Stimulated activated naive CD4-positive, alpha-beta T cell (primary cell): Measurements from ENCODE around the gene ATF4.

ENCODE experiments used
- DNase-seq, 6 experiments: peaks; one replicate each; lab custom pipeline; 2025; lab: John Stamatoyannopoulos, UW

The ATF4 gene

DNA sequence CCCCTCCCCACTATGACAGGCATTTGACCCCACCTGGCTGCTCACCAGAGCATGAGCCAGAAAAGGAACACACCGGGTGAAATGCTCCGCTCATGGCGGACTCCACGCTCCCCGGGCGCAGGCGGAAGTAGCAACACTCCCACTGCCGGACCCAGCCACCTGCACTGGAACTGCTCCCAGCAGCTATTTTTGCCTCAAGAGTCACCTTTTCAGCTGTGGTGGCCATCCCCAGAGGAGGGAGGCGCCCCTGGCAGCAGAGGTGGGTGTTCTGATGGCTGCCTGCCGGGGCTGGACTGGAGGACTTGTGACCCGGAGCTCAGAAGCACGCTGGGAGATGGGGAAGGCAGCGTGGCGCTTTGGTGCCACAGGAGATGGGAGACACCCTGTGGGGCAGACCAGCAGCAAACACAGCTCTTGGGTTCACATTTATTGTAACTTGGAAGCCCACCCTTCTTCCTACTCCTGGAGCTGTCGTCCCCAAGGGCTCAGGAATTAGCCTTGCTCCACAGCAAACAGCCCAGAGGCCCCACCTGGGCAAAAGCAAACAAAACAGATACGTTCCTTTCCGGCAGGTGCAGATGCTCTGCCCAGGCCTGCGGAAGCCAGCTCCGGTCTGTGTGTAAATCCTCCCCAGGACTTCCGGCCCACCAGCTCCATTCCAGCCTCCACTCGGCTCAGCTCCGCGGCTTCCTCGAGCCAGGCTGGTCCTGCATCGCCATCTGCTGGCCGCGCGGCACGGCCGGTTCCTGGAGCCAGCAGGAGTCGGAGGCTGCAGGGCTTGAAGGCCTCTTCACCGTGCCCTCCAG is 8.5 kb downstream of the ATF4 start:
- DNase-seq = peak; percentile 83 to 92 (median 88)

DNA sequence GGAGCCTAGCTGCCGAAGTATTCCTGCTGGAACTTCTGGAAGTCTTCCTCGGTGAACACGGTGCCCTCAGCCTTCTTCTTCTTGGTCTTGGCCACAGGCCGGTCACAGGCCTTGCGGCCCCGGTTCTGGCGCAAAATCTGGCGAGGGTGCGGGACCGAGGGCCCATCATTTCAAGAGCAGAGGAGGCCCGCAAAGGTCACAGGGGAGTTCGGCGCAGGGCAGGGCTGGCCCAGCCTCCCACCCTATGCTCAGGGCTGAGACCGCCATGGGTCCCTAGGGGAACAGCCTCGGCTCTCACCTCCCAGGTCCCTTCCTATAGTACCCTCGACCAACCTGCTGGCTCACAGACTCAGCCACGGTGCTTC is 9.1 kb downstream of the ATF4 start:
- no peak for DNase-seq

DNA sequence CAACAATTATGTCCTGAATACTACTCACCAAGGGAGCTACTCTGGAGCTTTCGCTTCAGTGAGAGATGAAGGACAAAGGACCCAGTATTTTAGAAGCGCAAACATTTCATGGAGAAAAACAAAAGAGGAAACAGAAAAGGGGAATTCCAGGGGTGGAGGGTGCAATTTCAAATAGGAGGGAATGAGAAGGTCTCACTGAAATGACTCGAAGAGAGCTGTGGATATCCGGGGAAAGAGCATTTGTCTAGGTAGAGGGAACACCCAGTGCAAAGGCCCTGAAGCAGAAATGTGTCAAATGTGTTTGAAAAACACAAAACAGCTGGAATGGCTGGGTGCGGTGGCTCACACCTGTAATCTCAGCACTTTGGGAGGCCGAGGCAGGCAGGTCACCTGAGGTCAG is 9.8 kb downstream of the ATF4 start:
- DNase-seq = no peak

DNA sequence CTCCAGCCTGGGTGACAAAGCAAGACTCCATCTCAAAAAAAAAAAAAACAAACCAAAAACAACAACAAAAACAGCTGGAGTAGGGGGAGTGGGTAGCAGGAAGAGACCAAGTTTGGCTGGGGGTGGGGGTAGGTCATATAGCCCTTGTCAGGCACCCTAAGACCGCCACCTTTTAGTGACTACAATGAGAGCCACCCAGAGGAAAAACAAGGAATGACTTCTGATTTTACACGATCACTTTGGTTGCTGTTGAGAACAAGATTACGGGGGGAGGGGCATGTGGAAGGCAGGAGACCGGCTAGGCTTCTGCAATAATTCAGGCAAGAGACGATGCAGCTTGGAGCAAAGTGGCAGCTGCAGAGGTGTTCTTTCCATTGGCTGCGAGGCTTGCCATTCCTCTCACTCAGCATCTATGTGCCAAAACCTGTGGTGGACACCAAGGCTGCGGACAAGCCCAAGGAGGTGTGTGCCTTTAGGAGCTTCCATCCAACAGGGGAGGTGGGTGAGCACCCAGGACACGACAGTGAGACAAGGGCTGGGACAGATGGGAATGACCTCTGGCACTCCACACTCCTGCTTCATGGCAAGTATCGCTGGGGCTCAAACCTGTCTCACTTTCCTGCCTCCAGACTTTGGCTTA is 10.4 kb downstream of the ATF4 start:
- DNase-seq = peak in 4 of 6 experiments; percentile 11 to 30 (median 20)

DNA sequence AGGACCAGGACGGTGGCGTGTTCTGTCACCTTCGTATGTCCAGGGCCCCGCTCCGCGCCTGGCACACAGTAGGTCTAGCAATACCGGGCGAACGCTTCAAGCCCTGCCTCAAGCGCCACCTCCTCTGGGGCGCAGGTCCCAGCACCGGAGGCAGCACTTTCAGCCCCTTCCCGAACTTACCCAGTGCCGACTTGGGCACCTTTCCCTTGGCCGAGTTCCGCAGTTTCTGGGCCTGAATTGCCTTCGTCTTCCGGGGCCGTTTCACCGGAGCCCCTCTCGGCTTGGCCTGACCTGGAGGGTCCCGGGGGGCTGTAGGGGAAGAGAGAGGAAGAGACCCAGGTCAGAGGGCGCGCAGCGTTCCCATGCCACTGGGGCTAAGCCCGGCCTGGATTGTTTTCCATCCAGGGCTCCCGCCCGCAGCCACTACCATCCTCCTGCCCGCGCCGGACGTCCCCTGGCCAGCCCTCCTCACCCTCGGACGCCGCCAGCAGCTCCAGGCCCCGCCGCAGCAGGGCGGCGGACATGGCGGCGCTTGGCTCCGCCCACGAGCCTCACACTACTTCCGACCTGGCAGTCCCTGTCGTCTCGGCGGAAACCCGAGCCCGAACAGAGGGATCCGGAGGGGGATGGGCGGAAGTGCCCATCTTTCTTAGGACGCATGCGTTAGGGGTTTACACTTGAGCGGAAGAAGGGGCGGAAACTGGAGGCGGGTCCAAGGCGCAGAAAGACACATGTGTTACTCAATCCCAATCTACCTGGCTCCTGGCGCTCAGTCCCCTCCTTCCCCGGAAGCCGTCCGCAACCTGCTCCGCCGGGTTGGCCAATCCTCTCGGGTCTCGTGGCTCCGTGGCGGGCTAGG is 12.1 kb downstream of the ATF4 start, which contains the start of gene RPS19BP1:
Gene RPS19BP1, minus strand, starts transcription at position 534 of the 859 bp plus-strand sequence. Its CDS starts 10 bp downstream, at position 524.
- peak; percentile 95 to 100 (median 99) for DNase-seq

DNA sequence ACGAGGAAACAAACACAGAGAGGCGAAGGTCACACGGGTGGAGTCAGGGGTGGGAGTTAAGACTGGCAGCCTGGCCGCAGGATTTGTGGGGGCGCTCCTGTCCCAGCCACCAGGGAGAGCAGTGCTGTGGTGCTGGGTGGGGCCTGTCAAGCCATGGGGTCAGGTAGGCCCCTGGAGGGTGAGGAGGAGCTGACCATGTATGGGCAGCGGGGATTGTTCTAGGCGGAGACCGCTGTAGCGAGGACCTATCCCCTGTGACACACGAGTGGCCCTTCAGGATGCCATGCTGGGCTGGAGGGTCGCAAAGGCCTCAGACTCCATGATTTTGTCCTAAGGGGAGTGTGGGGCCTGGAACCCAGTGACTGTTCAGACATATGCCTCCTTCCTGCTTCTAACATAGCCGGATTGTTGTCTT is 13.7 kb downstream of the ATF4 start:
- DNase-seq = no peak

- peak; percentile 55 to 82 (median 72) for DNase-seq
These were observed 14.4 kb downstream of the ATF4 start for GRCh38 chr22:39534591-39535356.

GRCh38 chr22:39535357-39535725 is 15.0 kb downstream of the ATF4 start:
- no peak for DNase-seq

- no peak for DNase-seq
These were observed 15.6 kb downstream of the ATF4 start for GRCh38 chr22:39535831-39536449.

- DNase-seq = no peak
These were observed 16.3 kb downstream of the ATF4 start for GRCh38 chr22:39536711-39537110.

DNA sequence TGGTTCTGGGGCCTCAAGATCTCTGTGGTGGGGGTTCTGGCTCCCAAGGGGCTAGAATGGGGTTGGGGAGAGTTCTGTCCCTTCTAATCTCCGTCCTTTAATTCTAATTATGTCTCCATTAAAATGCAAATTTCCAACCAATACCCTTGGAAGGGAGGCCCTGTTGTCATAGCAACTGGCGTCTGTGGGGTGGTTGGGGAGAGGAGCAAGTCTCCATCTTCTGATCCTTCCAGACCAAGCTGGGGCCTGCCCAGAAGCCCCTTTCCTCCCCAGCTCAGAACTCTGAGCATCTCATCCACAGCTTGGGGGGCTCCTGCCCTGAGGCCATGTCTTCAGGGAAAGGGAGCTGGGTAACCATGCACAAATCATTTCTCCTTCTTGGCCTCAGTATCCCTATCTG is 17.6 kb downstream of the ATF4 start:
- DNase-seq = no peak

- DNase-seq = no peak
These were observed 22.7 kb downstream of the ATF4 start for GRCh38 chr22:39543095-39543494.

GRCh38 chr22:39545386-39546365 is 25.3 kb downstream of the ATF4 start:
- peak; percentile 17 to 80 (median 60) for DNase-seq

DNA sequence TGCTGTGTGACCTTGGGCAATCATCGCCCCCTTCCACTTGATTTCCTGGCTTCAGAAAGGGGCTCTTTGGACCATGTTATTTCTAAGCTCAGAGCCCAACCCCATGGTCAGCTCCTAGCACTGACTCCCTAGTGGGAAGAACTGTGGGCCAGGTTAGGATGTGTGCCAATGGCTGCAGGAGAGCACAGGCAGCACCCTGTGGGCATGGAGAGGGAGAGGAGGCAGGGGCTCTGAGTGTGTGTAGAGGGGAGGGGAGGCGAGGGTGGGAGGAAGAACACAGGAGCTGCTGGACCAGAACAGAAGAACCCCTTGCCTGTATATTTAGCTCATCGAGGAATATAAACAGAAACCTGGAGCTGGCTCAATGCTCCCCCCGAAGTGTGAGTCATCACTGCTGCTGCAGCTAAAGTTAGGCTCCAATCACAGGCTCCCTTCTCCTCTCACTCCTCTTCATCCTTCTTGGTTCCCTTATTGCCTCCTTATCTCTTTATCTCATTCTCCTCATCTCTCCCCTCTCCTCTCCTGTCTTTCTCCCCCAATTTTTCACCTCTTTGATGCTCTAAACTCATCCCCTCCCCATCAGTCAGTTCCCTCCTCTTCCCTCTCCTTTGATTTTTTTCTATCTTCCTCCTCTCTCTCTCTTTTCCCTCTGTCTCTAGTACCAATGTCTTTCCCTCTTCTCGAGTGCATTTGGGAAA is 26.7 kb downstream of the ATF4 start:
- DNase-seq = no peak

DNA sequence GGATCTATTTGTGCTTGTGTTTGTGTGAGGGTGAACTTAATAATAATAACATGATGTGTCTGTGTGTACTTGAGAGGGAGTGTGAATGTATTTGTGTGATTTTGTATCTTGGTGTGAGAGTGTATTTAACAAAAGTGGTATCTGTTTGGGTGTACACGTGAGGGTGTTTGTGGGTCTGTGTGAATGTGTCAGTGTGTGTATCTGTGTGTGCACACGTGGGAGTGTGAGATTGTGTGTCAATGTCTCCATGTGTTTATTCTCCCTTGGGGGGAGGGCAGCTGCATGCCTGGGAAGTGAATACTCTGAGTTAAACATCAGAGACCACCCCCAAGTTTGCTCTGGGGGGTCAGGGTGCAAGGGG is 27.2 kb downstream of the ATF4 start:
- DNase-seq = no peak

DNA sequence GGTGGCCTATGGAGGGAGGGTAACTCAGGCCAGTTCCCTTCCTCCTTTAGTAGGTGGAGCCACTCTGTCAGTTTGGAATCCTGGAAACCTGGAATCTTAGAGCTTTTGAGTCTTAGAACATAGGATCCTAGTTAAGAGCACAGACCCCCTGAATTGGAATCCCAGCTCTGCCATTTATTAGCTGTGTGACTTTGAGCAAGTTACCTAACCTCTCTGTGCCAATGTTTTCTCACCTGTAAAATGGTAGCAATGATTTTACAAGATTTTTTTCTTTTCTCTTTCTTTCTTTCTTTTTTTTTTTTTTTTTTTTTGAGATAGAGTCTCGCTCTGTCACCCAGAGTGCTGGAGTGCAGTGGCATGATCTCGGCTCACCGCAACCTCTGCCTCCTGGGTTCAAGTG is 33.1 kb downstream of the ATF4 start:
- no peak for DNase-seq

DNA sequence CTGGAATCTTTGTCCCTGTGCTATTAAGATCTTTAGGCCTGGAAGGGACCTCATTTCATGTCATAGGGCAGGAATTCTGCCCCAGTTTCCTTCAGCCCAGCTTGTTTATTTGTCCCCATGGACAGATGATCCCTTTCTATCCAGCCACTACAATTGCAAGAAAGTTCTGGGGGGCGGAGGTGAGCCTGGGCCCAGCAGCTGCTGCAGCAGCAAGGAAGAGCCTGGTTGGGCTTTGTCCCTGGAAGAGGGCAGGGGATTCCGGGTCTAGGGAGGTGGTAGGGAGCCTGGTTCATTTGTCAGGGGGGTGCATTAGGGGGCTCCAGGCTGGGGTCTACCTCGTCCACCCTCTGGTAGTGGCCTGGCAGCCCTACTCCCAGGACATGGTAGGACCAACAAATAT is 33.8 kb downstream of the ATF4 start:
- no peak for DNase-seq

- peak; percentile 29 to 64 (median 40) for DNase-seq
These were observed 36.8 kb downstream of the ATF4 start for GRCh38 chr22:39556970-39557841.
